Ascending aorta (tissue), 2 donors: ENCODE measurements around the gene SAMD4B. TPM values are rescaled to one million over a fixed set of nuclear protein-coding genes. Genes with fewer than 3 reads are reported as not detected.
A peak's percentile ranks its signal among the peaks of the same experiment; 100 is the strongest.

Experiments used
- DNase-seq, 2 donors: peaks; one replicate each; pipeline ENCODE4 v3.0.0-alpha.2; 2019; ENCODE audit warnings: low spot score in 2 of 2
- H3K27ac ChIP-seq, 2 donors: fragments of 200-600 bp; sonication (generic); one replicate each; pipeline ENCODE4 v1.5.1; 2016 to 2017; ENCODE audit warnings: mild to moderate bottlenecking in 1 of 2
- H3K27me3 ChIP-seq: fragments of 200-600 bp; sonication (generic); one replicate; pipeline ENCODE4 v1.5.1; 2017
- H3K36me3 ChIP-seq, 2 donors: fragments of 200-600 bp; sonication (generic); one replicate each; pipeline ENCODE4 v1.5.1; 2016
- H3K4me1 ChIP-seq, 2 donors: fragments of 200-600 bp; sonication (generic); one replicate each; pipeline ENCODE4 v1.5.1; 2016 to 2017; ENCODE audit warnings: mild to moderate bottlenecking in 1 of 2
- H3K4me3 ChIP-seq, 2 donors: fragments of 200-600 bp; sonication (generic); one replicate each; pipeline ENCODE4 v1.5.1; 2016 to 2017; ENCODE audit warnings: mild to moderate bottlenecking in 1 of 2
- H3K9me3 ChIP-seq, 2 donors: fragments of 200-600 bp; sonication (generic); one replicate each; pipeline ENCODE4 v1.5.1; 2016
- CTCF ChIP-seq, 3 experiments: fragments of 200-600 bp in 2 of 3; fragments of 450-650 bp in 1 of 3; sonication (generic) in 2 of 3; IDR thresholded peaks; one replicate each; pipeline ENCODE4 v1.5.1; 2016 to 2019; ENCODE audit warnings: antibody characterized with exemption in 3 of 3, mild to moderate bottlenecking in 1 of 3, moderate library complexity in 1 of 3
- intact Hi-C: fragments of 100-400 bp; cut with DNase I; formaldehyde crosslinking; loops from one replicate; pipeline ENCODE4 v1.15.1; 2023
- total RNA-seq: library from RNA; depleted of rRNA; stranded (reverse); fragments of >200 nt; gene quantifications from one replicate; pipeline ENCODE4 v1.1.0, GENCODE V29; 2016

Gene SAMD4B
- total RNA-seq, 1 donor from 2014 or later = 358 TPM

GRCh38 chr19:39406656-39407409 lies 64.6 kb downstream of the SAMD4B start, which contains the start of gene ZFP36:
ZFP36 (plus strand) TSS chr19:39406847; CDS start chr19:39406905, 58 bp downstream.
- Histone ChIP-seq H3K27me3 (no peaks in the 10 kb centered on the region), H3K4me1 (peaks cover 8 to 27% of the 10 kb centered on the region in 2 donors), H3K4me3 (peak within 1 kb of the TSS; percentile 97 to 98), H3K9me3 (no peaks in the 10 kb centered on the region), H3K27ac (peak within 1 kb of the TSS; percentile 100), H3K36me3 (peaks cover 18 to 28% of the 10 kb centered on the region in 2 donors)
- peak; percentile 70 to 97 for DNase-seq
- TF ChIP-seq CTCF (IDR thresholded peaks at IDR 0.05) = peak in 1 of 3 experiments; percentile 6
- intact Hi-C loops = loop anchor here (10.0 kb wide), 2 partner anchors 752 to 1308 kb away; partner anchors contain the start of genes COQ8B and ITPKC

GRCh38 chr19:39407410-39407659 lies 65.1 kb downstream of the SAMD4B start:
- peak in 1 of 2 donors; percentile 83 for DNase-seq
- H3K4me1 ChIP-seq = peaks cover 6 to 24% of the 10 kb centered on the region in 2 donors
- no peak for TF ChIP-seq CTCF (IDR thresholded peaks at IDR 0.05)
- no peaks in the 10 kb centered on the region for H3K27me3 ChIP-seq
- peak overlapping the region; percentile 97 to 98 for H3K4me3 ChIP-seq
- H3K9me3 ChIP-seq = no peaks in the 10 kb centered on the region
- H3K27ac ChIP-seq = peak overlapping the region; percentile 100
- intact Hi-C loops = loop anchor here (10.0 kb wide), 2 partner anchors 753 to 1307 kb away; partner anchors contain the start of genes COQ8B and ITPKC
- H3K36me3 ChIP-seq = peaks cover 18 to 28% of the 10 kb centered on the region in 2 donors

- H3K4me3 ChIP-seq = peak overlapping the region; percentile 97 to 98
- H3K9me3 ChIP-seq = no peaks in the 10 kb centered on the region
- peak overlapping the region; percentile 100 for H3K27ac ChIP-seq
- H3K27me3 ChIP-seq = no peaks in the 10 kb centered on the region
- peak in 1 of 2 donors; percentile 75 for DNase-seq
- H3K4me1 ChIP-seq = peaks cover 4 to 24% of the 10 kb centered on the region in 2 donors
- TF ChIP-seq CTCF (IDR thresholded peaks at IDR 0.05) = no peak
- intact Hi-C loops = loop anchor here (10.0 kb wide), 2 partner anchors 753 to 1307 kb away; partner anchors contain the start of genes COQ8B and ITPKC
- H3K36me3 ChIP-seq = peaks cover 18 to 28% of the 10 kb centered on the region in 2 donors
Observed at GRCh38 chr19:39407660-39408391, 65.6 kb downstream of the SAMD4B start.

GRCh38 chr19:39408392-39409207 lies 66.4 kb downstream of the SAMD4B start:
- TF ChIP-seq CTCF (IDR thresholded peaks at IDR 0.05) = no peak
- H3K4me1 ChIP-seq = peaks cover 4 to 24% of the 10 kb centered on the region in 2 donors
- peaks cover 18 to 28% of the 10 kb centered on the region in 2 donors for H3K36me3 ChIP-seq
- peak overlapping the region; percentile 100 for H3K27ac ChIP-seq
- no peaks in the 10 kb centered on the region for H3K9me3 ChIP-seq
- intact Hi-C loops = loop anchor here (10.0 kb wide), 2 partner anchors 754 to 1306 kb away; partner anchors contain the start of genes COQ8B and ITPKC
- H3K4me3 ChIP-seq = peak overlapping the region; percentile 97 to 98
- peak in 1 of 2 donors; percentile 69 for DNase-seq
- no peaks in the 10 kb centered on the region for H3K27me3 ChIP-seq
